Activated CD8-positive, alpha-beta T cell treated with anti-CD3 and anti-CD28 coated beads for 36 hours (primary cell): ENCODE data around the gene PTP4A2. TPM values are rescaled to one million over a fixed set of nuclear protein-coding genes. Genes with fewer than 3 reads are reported as not detected.

Source experiments
- ATAC-seq: fragments of 200-7000 bp; cut with Tn5 transposase; one replicate; pipeline ENCODE4 v1.10.0; 2021; ENCODE audit warnings: mild to moderate bottlenecking, moderate library complexity
- CTCF ChIA-PET: fragments of 350-600 bp; sonication (Branson Sonifier 250); formaldehyde crosslinking; loops from one replicate; lab custom pipeline; 2021; ENCODE audit warnings: antibody characterized with exemption; lab: Charles Lee
- POLR2A ChIA-PET: fragments of 350-600 bp; sonication (Branson Sonifier 250); formaldehyde crosslinking; loops from one replicate; lab custom pipeline; 2021; ENCODE audit warnings: antibody characterized with exemption; lab: Charles Lee
- DNase-seq: peaks from one replicate; pipeline ENCODE4 v3.0.0-alpha.2; 2020
- H3K27ac Mint-ChIP-seq: one replicate; pipeline ENCODE4 v1.8.0; 2021; ENCODE audit warnings: mild to moderate bottlenecking, mixed read lengths
- H3K27me3 Mint-ChIP-seq: one replicate; pipeline ENCODE4 v1.8.0; 2021; ENCODE audit warnings: mixed read lengths
- H3K36me3 Mint-ChIP-seq: one replicate; pipeline ENCODE4 v1.8.0; 2021; ENCODE audit warnings: low read depth, mixed read lengths
- H3K4me1 Mint-ChIP-seq: one replicate; pipeline ENCODE4 v1.8.0; 2021; ENCODE audit warnings: low read depth, mixed read lengths
- H3K4me3 Mint-ChIP-seq: one replicate; pipeline ENCODE4 v1.8.0; 2021; ENCODE audit warnings: mild to moderate bottlenecking, moderate library complexity, mixed read lengths
- H3K9me3 Mint-ChIP-seq: one replicate; pipeline ENCODE4 v1.8.0; 2021; ENCODE audit warnings: mixed read lengths
- intact Hi-C: fragments of 100-400 bp; cut with micrococcal nuclease; formaldehyde crosslinking; loops from one replicate; pipeline ENCODE4 v1.10.0; 2022
- total RNA-seq, 2 experiments: library from RNA; stranded (reverse); gene quantifications; one replicate each; pipeline ENCODE4 v1.2.3, GENCODE V29; 2021
- TF ChIP-seq, protein P1 (sequence below): fragments of 200-600 bp; IDR thresholded peaks from one replicate; pipeline ENCODE4 v1.8.0; 2022; ENCODE audit warnings: antibody characterized with exemption, mild to moderate bottlenecking

The PTP4A2 gene
- total RNA-seq, 2 experiments from 2014 or later = 273 to 296 TPM

GRCh38 chr1:31905681-31906080 is 32.5 kb downstream of the PTP4A2 start:
- ChIA-PET CTCF (interaction anchor here (0.7 to 3.6 kb wide), 3 partner anchors 10 to 58 kb away, joined by 3 to 16 read pairs (median 3); no protein-coding TSS in a partner anchor), POLR2A (interaction anchor here (0.7 to 1.7 kb wide), 5 partner anchors 16 to 67 kb away, joined by 3 to 5 read pairs (median 3); no protein-coding TSS in a partner anchor)
- H3K4me3 Mint-ChIP-seq = no peak overlapping the region
- DNase-seq = no peak
- peak overlapping the region; percentile 67 for H3K27ac Mint-ChIP-seq
- TF ChIP-seq, protein P1, sequence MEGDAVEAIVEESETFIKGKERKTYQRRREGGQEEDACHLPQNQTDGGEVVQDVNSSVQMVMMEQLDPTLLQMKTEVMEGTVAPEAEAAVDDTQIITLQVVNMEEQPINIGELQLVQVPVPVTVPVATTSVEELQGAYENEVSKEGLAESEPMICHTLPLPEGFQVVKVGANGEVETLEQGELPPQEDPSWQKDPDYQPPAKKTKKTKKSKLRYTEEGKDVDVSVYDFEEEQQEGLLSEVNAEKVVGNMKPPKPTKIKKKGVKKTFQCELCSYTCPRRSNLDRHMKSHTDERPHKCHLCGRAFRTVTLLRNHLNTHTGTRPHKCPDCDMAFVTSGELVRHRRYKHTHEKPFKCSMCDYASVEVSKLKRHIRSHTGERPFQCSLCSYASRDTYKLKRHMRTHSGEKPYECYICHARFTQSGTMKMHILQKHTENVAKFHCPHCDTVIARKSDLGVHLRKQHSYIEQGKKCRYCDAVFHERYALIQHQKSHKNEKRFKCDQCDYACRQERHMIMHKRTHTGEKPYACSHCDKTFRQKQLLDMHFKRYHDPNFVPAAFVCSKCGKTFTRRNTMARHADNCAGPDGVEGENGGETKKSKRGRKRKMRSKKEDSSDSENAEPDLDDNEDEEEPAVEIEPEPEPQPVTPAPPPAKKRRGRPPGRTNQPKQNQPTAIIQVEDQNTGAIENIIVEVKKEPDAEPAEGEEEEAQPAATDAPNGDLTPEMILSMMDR = no peak
- no peaks in the 10 kb centered on the region for H3K9me3 Mint-ChIP-seq
- no peak for ATAC-seq
- H3K4me1 Mint-ChIP-seq = peaks cover 30% of the 10 kb centered on the region
- H3K36me3 Mint-ChIP-seq = peaks cover 53% of the 10 kb centered on the region
- intact Hi-C loops = no loop called here
- H3K27me3 Mint-ChIP-seq = no peaks in the 10 kb centered on the region

GRCh38 chr1:31905093-31905509 is 33.1 kb downstream of the PTP4A2 start:
- no peak overlapping the region for H3K4me3 Mint-ChIP-seq
- H3K9me3 Mint-ChIP-seq = no peaks in the 10 kb centered on the region
- H3K36me3 Mint-ChIP-seq = peaks cover 49% of the 10 kb centered on the region
- H3K4me1 Mint-ChIP-seq = peaks cover 28% of the 10 kb centered on the region
- ChIA-PET POLR2A (interaction anchor here (0.9 to 2.1 kb wide), 7 partner anchors 8 to 39 kb away, joined by 3 to 6 read pairs (median 3); no protein-coding TSS in a partner anchor), CTCF (interaction anchor here (1.5 to 3.6 kb wide), 2 partner anchors 9 to 59 kb away, joined by 3 to 16 read pairs; no protein-coding TSS in a partner anchor)
- ATAC-seq (no peak), DNase-seq (no peak)
- H3K27ac Mint-ChIP-seq = peak overlapping the region; percentile 42
- H3K27me3 Mint-ChIP-seq = no peaks in the 10 kb centered on the region
- intact Hi-C loops = no loop called here
- TF ChIP-seq, protein P1 = no peak

DNA sequence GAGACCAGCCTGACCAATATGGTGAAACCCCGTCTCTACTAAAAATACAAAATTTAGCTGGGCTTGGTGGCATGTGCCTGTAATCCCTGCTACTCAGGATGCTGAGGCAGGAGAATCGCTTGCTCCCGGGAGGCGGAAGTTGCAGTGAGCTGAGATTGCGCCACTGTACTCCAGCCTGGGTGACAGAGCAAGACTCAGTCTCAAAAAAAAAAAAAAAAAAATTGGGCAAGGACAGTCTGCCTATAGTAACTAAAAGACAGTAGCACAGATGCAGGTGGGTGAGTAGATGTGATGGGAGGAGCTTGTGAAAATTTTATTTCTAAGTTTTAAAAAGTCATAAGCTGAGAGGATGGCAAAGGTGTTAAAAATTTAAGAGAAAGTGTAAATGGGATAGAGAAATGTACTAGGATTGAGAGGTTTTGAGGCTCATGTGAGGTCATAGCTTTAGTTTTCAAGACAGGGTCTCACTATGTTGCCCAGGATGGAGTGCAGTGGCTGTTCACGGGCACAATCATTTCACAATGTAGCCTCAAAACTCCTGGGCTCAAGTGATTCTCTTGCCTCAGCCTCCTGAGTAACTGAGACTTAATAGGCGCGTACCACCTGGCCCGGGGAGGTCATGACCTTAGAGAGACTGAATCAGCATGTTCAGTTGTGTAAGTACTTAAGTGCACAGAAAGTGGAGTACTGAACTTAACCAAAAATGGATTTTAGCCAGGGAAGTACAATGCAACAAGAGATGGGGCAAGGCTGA is 33.7 kb downstream of the PTP4A2 start:
- Mint-ChIP-seq H3K9me3 (no peaks in the 10 kb centered on the region), H3K27ac (peak overlapping the region; percentile 70), H3K4me3 (no peak overlapping the region), H3K4me1 (peaks cover 28% of the 10 kb centered on the region), H3K27me3 (no peaks in the 10 kb centered on the region), H3K36me3 (peaks cover 43% of the 10 kb centered on the region)
- ChIA-PET POLR2A (interaction anchor here (1.0 to 2.1 kb wide), 7 partner anchors 9 to 93 kb away, joined by 3 to 7 read pairs (median 4); no protein-coding TSS in a partner anchor), CTCF (interaction anchor here (1.1 to 3.6 kb wide), 4 partner anchors 9 to 72 kb away, joined by 3 to 16 read pairs (median 4); no protein-coding TSS in a partner anchor)
- TF ChIP-seq, protein P1 = no peak
- DNase-seq = peak; percentile 51
- ATAC-seq = peak; percentile 48
- intact Hi-C loops = no loop called here

DNA sequence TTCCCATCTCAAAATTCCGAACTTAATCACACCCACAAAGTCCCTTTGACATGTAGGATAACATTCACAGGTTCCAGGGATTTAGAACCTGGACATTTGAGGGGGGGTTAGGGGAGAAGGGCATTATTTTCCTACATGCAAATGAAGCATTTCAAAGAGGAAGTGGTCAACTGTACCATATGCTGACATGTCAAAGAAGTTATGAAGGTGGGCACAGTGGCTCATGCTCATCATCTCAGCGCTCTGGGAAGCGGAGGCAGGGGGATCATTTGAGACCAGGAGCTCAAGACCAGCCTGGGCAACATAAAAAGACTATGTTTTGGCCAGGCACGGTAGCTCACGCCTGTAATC is 35.7 kb downstream of the PTP4A2 start:
- Mint-ChIP-seq H3K27me3 (no peaks in the 10 kb centered on the region), H3K4me3 (no peak overlapping the region), H3K36me3 (peaks cover 25% of the 10 kb centered on the region), H3K4me1 (peaks cover 24% of the 10 kb centered on the region), H3K27ac (peak overlapping the region; percentile 39), H3K9me3 (no peaks in the 10 kb centered on the region)
- CTCF ChIA-PET = interaction anchor here (0.7 to 1.1 kb wide), 2 partner anchors 62 to 87 kb away, joined by 3 to 4 read pairs; partner anchors contain the start of gene SPOCD1
- POLR2A ChIA-PET = interaction anchor here (1.2 kb wide), 1 partner anchor 12 kb away, joined by 3 read pairs; no protein-coding TSS in a partner anchor
- intact Hi-C loops = no loop called here
- TF ChIP-seq, protein P1 = no peak
- ATAC-seq (no peak), DNase-seq (no peak)
